HL-60 (cell line): ENCODE data around the gene TFF2.

Source experiments
- DNase-seq, 2 experiments: peaks; one replicate each; pipeline ENCODE4 v3.0.0-alpha.2; 2010 to 2020; ENCODE audit warnings: low read depth in 1 of 2, low spot score in 1 of 2
- H3K27ac ChIP-seq: fragments of 250-450 bp; sonication (Bioruptor Pico); replicated peaks from 2 replicates; pipeline ENCODE4 v1.5.1; 2020; ENCODE audit warnings: mild to moderate bottlenecking, moderate library complexity
- H3K27me3 ChIP-seq: fragments of 250-450 bp; sonication (Bioruptor Pico); 2 replicates; pipeline ENCODE4 v1.5.1; 2021; ENCODE audit warnings: mild to moderate bottlenecking, moderate library complexity; ENCODE audit not compliant: insufficient read depth, poor library complexity, severe bottlenecking
- H3K4me3 ChIP-seq: replicated peaks from 2 replicates; pipeline ENCODE4 v1.5.1; 2011; ENCODE audit warnings: mild to moderate bottlenecking, control low read depth, low read length; ENCODE audit not compliant: insufficient read depth
- CTCF ChIP-seq: IDR thresholded peaks from one replicate; pipeline ENCODE4 v1.5.1; 2011; ENCODE audit warnings: low read length, control low read depth, inconsistent platforms; ENCODE audit not compliant: insufficient read depth
- GABPA ChIP-seq: IDR thresholded peaks from 2 replicates; pipeline ENCODE4 v1.6.1; 2012; ENCODE audit warnings: low read depth
- POLR2AphosphoS5 ChIP-seq: IDR thresholded peaks from 2 replicates; pipeline ENCODE4 v1.6.1; 2012; ENCODE audit warnings: low read depth
- REST ChIP-seq: IDR thresholded peaks from 2 replicates; pipeline ENCODE4 v1.6.1; 2012; ENCODE audit warnings: low read depth; ENCODE audit not compliant: insufficient replicate concordance
- SPI1 ChIP-seq: IDR thresholded peaks from 2 replicates; pipeline ENCODE4 v1.6.1; 2012; ENCODE audit warnings: low read depth, mild to moderate bottlenecking, borderline replicate concordance
- long read RNA-seq: library from polyadenylated mRNA; unstranded; transcript quantifications from one replicate; pipeline ENCODE4 v2.0.0, GENCODE V29; 2020

The TFF2 gene
- long read RNA-seq = 0 reads

- DNase-seq = no peak
- Histone ChIP-seq H3K4me3 (no peak within 1 kb of the TSS), H3K27me3 (no peaks in the 10 kb centered on the region), H3K27ac (no peak within 1 kb of the TSS)
- TF ChIP-seq REST = no peak
- TF ChIP-seq POLR2AphosphoS5 = no peak
- no peak for TF ChIP-seq SPI1
- TF ChIP-seq GABPA = no peak
- TF ChIP-seq CTCF = no peak
Observed at GRCh38 chr21:42350927-42351426, at the start of gene TFF2. TFF2 (minus strand) TSS chr21:42350994; CDS start chr21:42350957, 37 bp downstream.

- Histone ChIP-seq H3K27me3 (no peaks in the 10 kb centered on the region), H3K27ac (no peak overlapping the region)
- DNase-seq = no peak
Observed at GRCh38 chr21:42400525-42400924, 49.7 kb upstream of the TFF2 start.

More at GRCh38 chr21:42400525-42400924, 49.7 kb upstream of the TFF2 start:
- H3K4me3 ChIP-seq = no peak overlapping the region
- TF ChIP-seq CTCF (no peak), REST (no peak), GABPA (no peak), SPI1 (no peak), POLR2AphosphoS5 (no peak)
